IMR-90 (cell line): ENCODE data around the gene MRPL50. TPM values are rescaled to one million over a fixed set of nuclear protein-coding genes. Genes with fewer than 3 reads are reported as not detected.

Experiments
- ATAC-seq: fragments of 200-7000 bp; cut with Tn5 transposase; 2 replicates; pipeline ENCODE4 v1.9.1; 2020; ENCODE audit warnings: low read depth, mild to moderate bottlenecking, moderate library complexity
- BruUV-seq: library from RNA; stranded (reverse); fragments of 400-500 nt; replicated peaks from 2 replicates; lab custom pipeline; 2021; lab: Mats Ljungman, UMichigan
- CTCF ChIA-PET: fragments of 300-600 bp; formaldehyde crosslinking; extraction: SDS; loops from one replicate; lab custom pipeline; 2021; ENCODE audit warnings: antibody characterized with exemption; lab: Yijun Ruan, JAX
- POLR2A ChIA-PET: fragments of 300-600 bp; sonication (Branson Sonifier 250); formaldehyde crosslinking; loops from one replicate; lab custom pipeline; 2022; ENCODE audit warnings: antibody characterized with exemption; ENCODE audit not compliant: unreplicated experiment; lab: Charles Lee
- DNase-seq: peaks from one replicate; pipeline ENCODE4 v3.0.0; 2013
- H2AFZ ChIP-seq: replicated peaks from 2 replicates; pipeline ENCODE3; 2013; ENCODE audit warnings: low read length, mild to moderate bottlenecking; ENCODE audit not compliant: poor library complexity
- H2AK5ac ChIP-seq: 2 replicates; pipeline ENCODE4 v1.6.1; 2013; ENCODE audit warnings: low read depth, low read length, inconsistent platforms
- H2AK9ac ChIP-seq: replicated peaks from 2 replicates; pipeline ENCODE3; 2013; ENCODE audit warnings: mild to moderate bottlenecking, low read depth, low read length, moderate library complexity; ENCODE audit not compliant: poor library complexity
- H2BK120ac ChIP-seq: 2 replicates; pipeline ENCODE4 v1.6.1; 2013; ENCODE audit warnings: low read depth, low read length, inconsistent platforms
- H2BK15ac ChIP-seq: 3 replicates; pipeline ENCODE4 v1.6.1; 2013; ENCODE audit warnings: low read depth, low read length, inconsistent platforms
- H2BK20ac ChIP-seq: 2 replicates; pipeline ENCODE4 v1.6.1; 2013; ENCODE audit warnings: low read depth, mild to moderate bottlenecking, inconsistent platforms, low read length, moderate library complexity
- H2BK5ac ChIP-seq: 2 replicates; pipeline ENCODE4 v1.6.1; 2013; ENCODE audit warnings: mild to moderate bottlenecking, low read depth, low read length, inconsistent platforms; ENCODE audit not compliant: poor library complexity, severe bottlenecking
- H3K14ac ChIP-seq: replicated peaks from 2 replicates; pipeline ENCODE4 v1.6.1; 2013; ENCODE audit warnings: low read depth, low read length, inconsistent platforms
- H3K18ac ChIP-seq: 2 replicates; pipeline ENCODE4 v1.6.1; 2013; ENCODE audit warnings: low read depth, low read length, control low read depth
- H3K23ac ChIP-seq: 2 replicates; pipeline ENCODE4 v1.6.1; 2013; ENCODE audit warnings: low read depth, low read length, inconsistent platforms
- H3K27ac ChIP-seq: 2 replicates; pipeline ENCODE4 v1.5.1; 2013; ENCODE audit warnings: mild to moderate bottlenecking, control low read depth, low read length; ENCODE audit not compliant: insufficient read depth
- H3K27me3 ChIP-seq: 2 replicates; pipeline ENCODE4 v1.6.1; 2013; ENCODE audit warnings: low read length; ENCODE audit not compliant: control insufficient read depth, insufficient read depth
- H3K36me3 ChIP-seq: 2 replicates; pipeline ENCODE4 v1.6.1; 2013; ENCODE audit warnings: low read length, mixed read lengths; ENCODE audit not compliant: control insufficient read depth, insufficient read depth
- H3K4ac ChIP-seq: 2 replicates; pipeline ENCODE4 v1.6.1; 2013; ENCODE audit warnings: low read depth, low read length, inconsistent platforms
- H3K4me1 ChIP-seq: 2 replicates; pipeline ENCODE4 v1.6.1; 2013; ENCODE audit warnings: low read length, mixed read lengths; ENCODE audit not compliant: control insufficient read depth, insufficient read depth
- H3K4me2 ChIP-seq: 2 replicates; pipeline ENCODE4 v1.6.1; 2013; ENCODE audit warnings: low read depth, mild to moderate bottlenecking, control low read depth, low read length, moderate library complexity
- H3K4me3 ChIP-seq: 2 replicates; pipeline ENCODE4 v1.5.1; 2013; ENCODE audit warnings: low read depth, mild to moderate bottlenecking, control low read depth, low read length, moderate library complexity; ENCODE audit not compliant: insufficient read depth
- H3K56ac ChIP-seq: 2 replicates; pipeline ENCODE4 v1.6.1; 2013; ENCODE audit warnings: low read length, inconsistent platforms; ENCODE audit not compliant: insufficient read depth; ENCODE audit errors: extremely low read depth
- H3K79me1 ChIP-seq, 2 experiments: 2 replicates each; pipeline ENCODE4 v1.6.1; 2013; ENCODE audit warnings: low read length in 2 of 2, inconsistent platforms in 1 of 2, low read depth in 1 of 2
- H3K9ac ChIP-seq: 2 replicates; pipeline ENCODE4 v1.6.1; 2013; ENCODE audit warnings: low read depth, low read length, control low read depth
- H3K9me1 ChIP-seq: 2 replicates; pipeline ENCODE4 v1.6.1; 2013; ENCODE audit warnings: low read length, inconsistent platforms; ENCODE audit not compliant: insufficient read depth
- H3K9me3 ChIP-seq: 2 replicates; pipeline ENCODE4 v1.6.1; 2013; ENCODE audit warnings: low read length; ENCODE audit not compliant: control insufficient read depth, insufficient read depth
- H4K20me1 ChIP-seq: 2 replicates; pipeline ENCODE4 v1.6.1; 2013; ENCODE audit warnings: low read length, inconsistent platforms; ENCODE audit not compliant: insufficient read depth
- H4K5ac ChIP-seq: 2 replicates; pipeline ENCODE4 v1.6.1; 2013; ENCODE audit warnings: mild to moderate bottlenecking, low read depth, low read length, control low read depth
- H4K8ac ChIP-seq, 2 experiments: 2 replicates each; pipeline ENCODE4 v1.6.1; 2013; ENCODE audit warnings: low read depth in 2 of 2, low read length in 2 of 2, control low read depth in 1 of 2, inconsistent platforms in 1 of 2
- H4K91ac ChIP-seq: 2 replicates; pipeline ENCODE4 v1.6.1; 2013; ENCODE audit warnings: low read depth, low read length, inconsistent platforms; ENCODE audit not compliant: insufficient read depth
- BHLHE40 ChIP-seq: fragments of 150-350 bp; IDR thresholded peaks from 2 replicates; pipeline ENCODE4 v1.6.1; 2016; ENCODE audit warnings: mild to moderate bottlenecking, low read depth, low read length
- CEBPB ChIP-seq: IDR thresholded peaks from 2 replicates; pipeline ENCODE4 v1.6.1; 2012; ENCODE audit warnings: low read depth, low read length, improper control_type of control experiment
- CHD1 ChIP-seq: IDR thresholded peaks from 2 replicates; pipeline ENCODE4 v1.6.1; 2012; ENCODE audit warnings: low read depth, low read length, improper control_type of control experiment
- MAFK ChIP-seq: IDR thresholded peaks from 2 replicates; pipeline ENCODE4 v1.6.1; 2012; ENCODE audit warnings: low read depth, low read length, improper control_type of control experiment
- MAZ ChIP-seq: IDR thresholded peaks from 2 replicates; pipeline ENCODE4 v1.6.1; 2012; ENCODE audit warnings: low read depth, mild to moderate bottlenecking, low read length, improper control_type of control experiment, moderate library complexity, borderline replicate concordance
- MXI1 ChIP-seq: IDR thresholded peaks from 2 replicates; pipeline ENCODE4 v1.6.1; 2012; ENCODE audit warnings: low read depth, mild to moderate bottlenecking, low read length, moderate library complexity, borderline replicate concordance
- NFE2L2 ChIP-seq: fragments of 150-350 bp; IDR thresholded peaks from 2 replicates; pipeline ENCODE4 v1.6.1; 2016; ENCODE audit warnings: low read depth, mild to moderate bottlenecking, low read length
- POLR2A ChIP-seq: IDR thresholded peaks from 2 replicates; pipeline ENCODE4 v1.6.1; 2012; ENCODE audit warnings: mild to moderate bottlenecking, low read depth, low read length
- RAD21 ChIP-seq: IDR thresholded peaks from 2 replicates; pipeline ENCODE4 v1.6.1; 2012; ENCODE audit warnings: low read length, improper control_type of control experiment
- RCOR1 ChIP-seq: IDR thresholded peaks from 2 replicates; pipeline ENCODE4 v1.6.1; 2012; ENCODE audit warnings: mild to moderate bottlenecking, low read length, improper control_type of control experiment; ENCODE audit not compliant: insufficient replicate concordance
- RFX5 ChIP-seq: IDR thresholded peaks from 2 replicates; pipeline ENCODE4 v1.8.0; 2012; ENCODE audit warnings: low read depth, mild to moderate bottlenecking, low read length, moderate library complexity
- SMC3 ChIP-seq: fragments of 150-350 bp; IDR thresholded peaks from 2 replicates; pipeline ENCODE4 v1.6.1; 2016; ENCODE audit warnings: low read depth, mild to moderate bottlenecking, antibody characterized with exemption, low read length, moderate library complexity
- WGBS, 2 experiments: methylation state at CpG; one replicate each; pipeline versions ENCODE4 v1.1.5 to v1.1.7; 2013; ENCODE audit warnings: missing lambda C conversion rate in 2 of 2; ENCODE audit not compliant: insufficient read length in 1 of 2; ENCODE audit errors: extremely low coverage in 2 of 2; 5-methylcytosine and 5-hydroxymethylcytosine counted together
- dilution Hi-C: fragments of 300-500 bp; cut with HindIII; formaldehyde crosslinking; loops from one replicate; pipeline ENCODE4 v1.14.3; 2018; ENCODE audit warnings: low sequenced_read_pairs; ENCODE audit not compliant: unreplicated experiment
- in situ Hi-C: fragments of 300-500 bp; cut with MboI; formaldehyde crosslinking; loops from 3 replicates; pipeline ENCODE4 v1.14.3; 2019; ENCODE audit warnings: low sequenced_read_pairs, inconsistent platforms, mixed read lengths
- intact Hi-C: fragments of 100-400 bp; cut with micrococcal nuclease; formaldehyde crosslinking; loops from 2 replicates; pipeline ENCODE4 v1.10.0; 2022
- polyA plus RNA-seq, 3 experiments: library from polyadenylated mRNA; depleted of rRNA; stranded (reverse); fragments of >200 nt; gene quantifications; 2 replicates each; pipeline ENCODE4 v1.2.3, GENCODE V29; 2012; ENCODE audit warnings: low replicate concordance in 1 of 3
- total RNA-seq: library from RNA; depleted of rRNA; stranded (reverse); fragments of >200 nt; gene quantifications from 2 replicates; pipeline ENCODE4 v1.2.3, GENCODE V29; 2012
- TF ChIP-seq, protein P1 (sequence below): conservative IDR thresholded peaks from 2 replicates; pipeline ENCODE4 v1.5.1; 2012; ENCODE audit warnings: mild to moderate bottlenecking, low read depth, low read length, improper control_type of control experiment
- TF ChIP-seq, protein P2 (sequence below): fragments of 150-350 bp; IDR thresholded peaks from 2 replicates; pipeline ENCODE4 v1.6.1; 2017; ENCODE audit warnings: mild to moderate bottlenecking, antibody characterized with exemption, low read length, low read depth
- TF ChIP-seq, protein P3 (sequence below): fragments of 150-350 bp; IDR thresholded peaks from 2 replicates; pipeline ENCODE4 v1.6.1; 2016; ENCODE audit warnings: low read depth, mild to moderate bottlenecking, low read length, moderate library complexity, borderline replicate concordance

Gene MRPL50
- total and polyA plus RNA-seq, 2 of the 4 experiments (the other 2 are of a cell fraction), result 7.5 to 8.6 TPM

DNA sequence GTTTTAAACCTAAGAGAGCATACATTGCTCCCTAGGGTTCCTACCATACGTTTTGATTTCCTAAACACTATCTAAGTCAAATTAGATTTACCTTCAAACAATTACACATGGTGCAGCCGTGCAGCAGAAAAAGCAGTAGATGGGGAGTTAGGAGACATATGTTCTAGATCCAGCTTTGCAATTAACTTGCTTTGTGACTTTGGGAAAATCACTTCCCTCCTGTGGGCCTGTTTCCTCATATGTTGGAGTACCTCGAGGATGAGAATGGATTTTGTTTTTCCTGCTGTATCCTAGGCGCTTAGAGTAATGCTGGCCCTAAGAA, 711 bp downstream of the MRPL50 start:
- intact Hi-C loops, result loop anchor here (5.0 kb wide), 1 partner anchor 135 kb away; the partner anchor contains the start of gene RNF20
- no TSS peak for BruUV-seq
- H3K27ac ChIP-seq, result peak overlapping the region; percentile 83

More for the DNA sequence above, 711 bp downstream of the MRPL50 start:
- Histone ChIP-seq H2BK5ac (no peak overlapping the region), H2AK5ac (no peak overlapping the region), H3K14ac (peak overlapping the region; percentile 99; the same call in 1 of the 2 replicates), H4K8ac (peak overlapping the region; percentile 88 to 96; a peak in 3 of 4 replicates), H3K9me3 (no peaks in the 10 kb centered on the region; the same call in 1 of the 2 replicates), H4K5ac (no peak overlapping the region), H2AFZ (peak overlapping the region; percentile 93), H3K23ac (peak overlapping the region; percentile 99; the same call in 1 of the 2 replicates), H3K56ac (peak overlapping the region; percentile 42; the same call in 1 of the 2 replicates), H3K9me1 (no peaks in the 10 kb centered on the region), H4K20me1 (0 out of 2 replicates have a peak, but pooled peaks cover 3% of the 10 kb centered on the region), H2AK9ac (no peak overlapping the region), H3K36me3 (peaks cover 11% of the 10 kb centered on the region), H2BK20ac (no peak overlapping the region), H3K4ac (no peak overlapping the region), H3K27me3 (no peaks in the 10 kb centered on the region), H2BK120ac (no peak overlapping the region), H3K4me3 (peak overlapping the region; percentile 78), H3K4me2 (peak overlapping the region; percentile 87), H3K18ac (no peak overlapping the region), H2BK15ac (no peak overlapping the region), H4K91ac (peak overlapping the region; percentile 13), H3K4me1 (peaks cover 2% of the 10 kb centered on the region), H3K9ac (peak overlapping the region; percentile 98), H3K79me1 (peaks cover 22 to 50% of the 10 kb centered on the region in 2 experiments)
- TF ChIP-seq, protein P1, sequence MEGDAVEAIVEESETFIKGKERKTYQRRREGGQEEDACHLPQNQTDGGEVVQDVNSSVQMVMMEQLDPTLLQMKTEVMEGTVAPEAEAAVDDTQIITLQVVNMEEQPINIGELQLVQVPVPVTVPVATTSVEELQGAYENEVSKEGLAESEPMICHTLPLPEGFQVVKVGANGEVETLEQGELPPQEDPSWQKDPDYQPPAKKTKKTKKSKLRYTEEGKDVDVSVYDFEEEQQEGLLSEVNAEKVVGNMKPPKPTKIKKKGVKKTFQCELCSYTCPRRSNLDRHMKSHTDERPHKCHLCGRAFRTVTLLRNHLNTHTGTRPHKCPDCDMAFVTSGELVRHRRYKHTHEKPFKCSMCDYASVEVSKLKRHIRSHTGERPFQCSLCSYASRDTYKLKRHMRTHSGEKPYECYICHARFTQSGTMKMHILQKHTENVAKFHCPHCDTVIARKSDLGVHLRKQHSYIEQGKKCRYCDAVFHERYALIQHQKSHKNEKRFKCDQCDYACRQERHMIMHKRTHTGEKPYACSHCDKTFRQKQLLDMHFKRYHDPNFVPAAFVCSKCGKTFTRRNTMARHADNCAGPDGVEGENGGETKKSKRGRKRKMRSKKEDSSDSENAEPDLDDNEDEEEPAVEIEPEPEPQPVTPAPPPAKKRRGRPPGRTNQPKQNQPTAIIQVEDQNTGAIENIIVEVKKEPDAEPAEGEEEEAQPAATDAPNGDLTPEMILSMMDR, result no peak
- no peak for TF ChIP-seq CEBPB
- TF ChIP-seq RAD21, result no peak
- TF ChIP-seq MAFK, result no peak
- no peak for TF ChIP-seq RCOR1
- TF ChIP-seq NFE2L2, result no peak
- no peak for TF ChIP-seq SMC3
- TF ChIP-seq, protein P2, sequence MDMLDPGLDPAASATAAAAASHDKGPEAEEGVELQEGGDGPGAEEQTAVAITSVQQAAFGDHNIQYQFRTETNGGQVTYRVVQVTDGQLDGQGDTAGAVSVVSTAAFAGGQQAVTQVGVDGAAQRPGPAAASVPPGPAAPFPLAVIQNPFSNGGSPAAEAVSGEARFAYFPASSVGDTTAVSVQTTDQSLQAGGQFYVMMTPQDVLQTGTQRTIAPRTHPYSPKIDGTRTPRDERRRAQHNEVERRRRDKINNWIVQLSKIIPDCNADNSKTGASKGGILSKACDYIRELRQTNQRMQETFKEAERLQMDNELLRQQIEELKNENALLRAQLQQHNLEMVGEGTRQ, result no peak
- no peak for TF ChIP-seq MAZ
- TF ChIP-seq, protein P3, sequence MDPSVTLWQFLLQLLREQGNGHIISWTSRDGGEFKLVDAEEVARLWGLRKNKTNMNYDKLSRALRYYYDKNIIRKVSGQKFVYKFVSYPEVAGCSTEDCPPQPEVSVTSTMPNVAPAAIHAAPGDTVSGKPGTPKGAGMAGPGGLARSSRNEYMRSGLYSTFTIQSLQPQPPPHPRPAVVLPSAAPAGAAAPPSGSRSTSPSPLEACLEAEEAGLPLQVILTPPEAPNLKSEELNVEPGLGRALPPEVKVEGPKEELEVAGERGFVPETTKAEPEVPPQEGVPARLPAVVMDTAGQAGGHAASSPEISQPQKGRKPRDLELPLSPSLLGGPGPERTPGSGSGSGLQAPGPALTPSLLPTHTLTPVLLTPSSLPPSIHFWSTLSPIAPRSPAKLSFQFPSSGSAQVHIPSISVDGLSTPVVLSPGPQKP, result no peak
- TF ChIP-seq RFX5, result no peak
- no peak for TF ChIP-seq BHLHE40
- no peak for TF ChIP-seq CHD1
- no peak for TF ChIP-seq POLR2A
- no peak for TF ChIP-seq MXI1
- DNase-seq, result no peak
- in situ Hi-C loops, result no loop called here
- dilution Hi-C loops, result no loop called here
- ChIA-PET POLR2A (no interaction called here), CTCF (interaction anchor here (0.6 kb wide), 1 partner anchor 9 kb away, joined by 3 read pairs; no protein-coding TSS in a partner anchor)
- no peak for ATAC-seq
- 20% methylated on average over 1 of the region's 4 CpGs; no CpG with 5 or more reads in 1 of the 2 experiments for WGBS, 2 experiments
